Activated naive CD8-positive, alpha-beta T cell treated with anti-CD3 and anti-CD28 coated beads, Interleukin-2, amount 50 U/mL, for 16 hours (primary cell): ENCODE measurements around the gene ARHGDIB.

ENCODE experiments used
- DNase-seq: peaks from one replicate; pipeline ENCODE4 v3.0.0-alpha.2; 2020; ENCODE audit warnings: low read depth, low spot score

Gene ARHGDIB

DNA sequence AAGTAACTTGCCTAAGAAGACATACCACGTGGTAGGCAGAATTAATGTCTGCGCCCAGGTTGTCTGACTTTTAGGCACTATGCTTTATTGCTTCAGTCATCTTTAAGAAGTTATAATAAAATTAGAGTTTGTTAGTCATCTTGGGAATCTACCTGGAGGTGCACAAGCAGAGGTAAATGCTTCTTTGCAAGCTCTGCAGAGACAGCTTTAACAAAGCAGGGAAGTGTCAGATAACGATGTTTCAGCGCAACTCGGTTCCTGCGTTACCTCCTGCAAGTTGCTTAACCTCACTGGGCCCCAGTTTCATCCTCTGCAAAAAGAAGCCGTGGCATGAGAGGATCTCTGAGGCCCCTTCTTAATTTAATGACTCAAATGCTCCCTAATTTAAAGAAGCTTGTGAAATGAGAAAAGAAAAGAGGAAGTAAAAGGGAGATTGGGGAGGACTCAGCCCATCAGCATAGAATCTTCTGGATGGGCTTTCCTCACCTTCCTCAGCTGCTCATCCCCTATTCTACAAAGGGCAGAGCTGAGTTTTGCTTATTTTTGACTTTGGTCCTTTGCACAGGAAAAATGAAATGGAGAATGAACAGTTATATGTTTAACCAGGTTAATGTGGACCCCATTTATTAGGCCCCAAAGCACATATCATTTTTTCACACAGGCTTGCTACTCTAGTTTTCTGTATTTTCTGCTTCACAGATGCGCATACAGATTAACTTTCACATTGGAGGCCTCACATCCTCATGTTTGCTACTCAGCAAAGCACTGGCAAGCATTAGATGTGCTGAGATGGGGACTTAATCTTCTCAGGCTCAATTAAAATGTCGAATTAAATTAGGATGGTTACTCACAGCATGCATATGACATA lies 5.1 kb downstream of the ARHGDIB start:
- DNase-seq, result no peak

DNA sequence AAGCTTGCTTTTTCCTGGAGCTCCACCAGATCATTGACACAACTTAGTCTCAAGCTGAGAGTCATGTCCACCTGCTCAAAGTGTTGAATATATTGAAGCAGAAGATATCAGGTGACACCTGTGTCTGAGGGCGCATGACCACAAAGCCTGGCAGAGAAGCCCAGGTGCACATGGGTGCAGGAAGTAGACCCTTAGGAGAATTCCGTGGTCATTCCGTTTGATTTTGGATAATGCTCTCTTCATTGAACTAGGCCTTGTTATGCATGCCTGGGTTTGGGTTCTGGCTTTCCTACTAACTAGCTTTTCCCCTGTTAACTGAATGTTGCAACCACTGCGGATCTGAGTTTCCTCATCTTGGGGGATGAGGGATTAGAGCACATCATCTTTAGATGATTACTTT lies 7.1 kb downstream of the ARHGDIB start:
- no peak for DNase-seq

DNA sequence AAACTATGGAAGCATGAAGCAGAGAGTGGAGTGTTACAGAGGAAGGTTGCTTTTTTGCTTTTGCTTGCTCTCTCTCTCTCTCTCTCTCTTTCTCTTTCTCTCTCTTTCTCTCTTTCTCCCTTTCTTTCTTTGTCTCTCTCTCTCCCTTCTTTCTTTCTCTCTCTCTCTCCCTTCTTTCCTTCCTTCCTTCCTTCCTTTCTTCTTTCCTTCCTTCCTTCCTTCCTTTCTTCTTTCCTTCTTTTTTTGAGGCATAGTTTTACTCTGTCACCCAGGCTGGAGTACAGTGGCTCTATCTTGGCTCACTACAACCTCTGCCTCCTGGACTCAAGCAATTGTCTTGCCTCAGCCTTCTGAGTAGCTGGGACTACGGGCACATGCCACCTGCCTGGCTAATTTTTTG lies 7.6 kb downstream of the ARHGDIB start:
- no peak for DNase-seq

DNA sequence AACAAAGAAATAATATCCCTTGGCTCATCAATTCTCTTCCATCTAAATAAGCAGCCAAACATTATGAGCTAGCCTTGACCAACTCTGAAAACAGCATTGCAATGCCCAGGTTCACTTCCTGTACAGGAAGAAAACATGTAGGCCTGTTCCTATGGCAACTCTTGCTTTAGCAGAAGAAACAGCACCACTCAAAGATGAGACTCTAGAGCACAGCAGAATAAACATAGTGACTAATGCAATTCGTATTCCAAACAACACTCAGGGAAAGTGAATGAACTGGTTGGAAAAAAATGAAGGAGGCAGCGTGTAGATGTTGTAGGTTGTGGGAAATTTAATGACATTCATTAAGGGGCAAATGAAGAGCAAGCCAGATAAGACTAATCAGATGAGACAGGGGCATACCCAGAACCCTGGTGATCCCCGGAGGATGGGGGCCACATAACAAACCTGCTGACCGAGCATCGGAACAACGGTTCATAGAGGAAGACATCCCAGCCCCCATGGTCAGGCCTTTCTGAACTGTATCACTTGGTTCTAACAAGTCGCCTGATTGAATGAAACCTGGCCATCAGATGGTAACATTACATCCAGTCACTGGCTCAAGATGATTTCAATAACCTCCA lies 9.0 kb downstream of the ARHGDIB start:
- DNase-seq, result no peak

DNA sequence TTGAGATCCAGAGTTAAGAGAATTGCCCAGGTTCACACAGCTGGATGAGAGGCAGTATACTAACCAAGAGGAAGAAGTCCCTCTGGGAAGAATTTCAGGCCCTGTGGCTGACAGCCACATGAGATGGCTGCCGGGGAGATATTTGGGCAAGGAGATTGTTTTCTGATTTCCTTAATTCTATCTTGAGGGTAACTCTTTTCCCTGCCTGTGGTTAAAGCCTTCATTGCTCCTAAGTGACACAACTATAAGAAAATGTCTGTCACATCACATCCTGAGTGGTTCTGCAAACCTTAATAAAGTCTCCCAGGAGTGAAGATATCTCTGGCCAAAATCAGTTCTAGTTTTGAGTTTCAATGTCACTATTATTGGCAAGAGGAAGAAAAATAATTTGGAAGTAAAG lies 9.6 kb downstream of the ARHGDIB start:
- no peak for DNase-seq

DNA sequence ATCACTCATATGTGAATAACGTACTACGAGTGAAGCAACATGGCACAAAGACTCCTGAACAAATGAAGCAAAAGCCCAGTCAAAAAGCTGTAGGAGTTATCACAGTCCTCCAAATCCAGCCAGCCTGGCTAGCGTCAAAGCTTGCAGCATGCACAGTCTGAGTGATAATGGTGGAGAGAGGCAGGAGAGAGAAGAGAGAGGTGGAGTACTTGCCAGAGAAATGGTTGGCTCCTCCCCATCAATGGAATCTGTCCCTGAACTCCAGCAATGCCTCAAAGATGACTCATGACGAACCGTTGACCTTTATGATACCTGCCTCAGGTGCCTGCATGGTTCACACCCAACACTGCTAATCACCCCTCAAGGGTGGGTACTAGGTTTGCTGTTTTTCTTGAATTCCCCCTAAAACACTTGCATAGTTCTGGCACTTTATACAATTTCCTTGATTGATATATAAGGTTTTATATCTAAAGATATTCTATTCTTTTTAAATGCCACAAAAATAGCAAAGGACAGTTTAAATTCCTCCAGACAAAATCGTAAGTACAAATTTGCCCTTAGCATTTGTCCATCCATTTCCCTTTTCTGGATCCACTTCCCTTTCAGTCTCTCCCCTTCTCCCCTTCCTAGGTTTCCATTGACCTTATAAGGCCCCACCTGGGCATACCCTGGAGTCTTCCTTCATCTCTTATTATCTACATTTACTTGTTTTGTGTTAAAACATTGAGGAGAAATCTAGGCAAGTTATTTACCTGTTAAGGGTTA lies 10.2 kb downstream of the ARHGDIB start:
- no peak for DNase-seq

DNA sequence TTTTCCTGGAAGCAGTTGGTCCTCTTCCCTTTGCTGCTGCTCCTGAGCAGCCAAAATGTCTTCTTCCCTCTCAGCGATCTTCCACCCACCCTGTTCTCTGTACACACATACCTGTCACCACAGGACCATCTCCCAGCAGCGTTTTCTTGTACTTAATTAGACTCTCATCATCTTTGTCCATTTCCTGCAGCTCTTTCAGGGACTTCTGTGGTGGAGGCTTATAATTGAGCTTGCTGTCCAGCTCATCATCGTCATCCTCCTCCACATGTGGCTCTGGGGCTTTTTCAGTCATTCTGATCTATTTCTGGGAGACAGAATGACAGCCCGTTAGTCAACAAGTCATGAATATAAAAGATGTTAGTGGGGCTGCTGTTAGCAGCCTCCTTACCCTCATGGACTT lies 11.0 kb downstream of the ARHGDIB start:
- no peak for DNase-seq

DNA sequence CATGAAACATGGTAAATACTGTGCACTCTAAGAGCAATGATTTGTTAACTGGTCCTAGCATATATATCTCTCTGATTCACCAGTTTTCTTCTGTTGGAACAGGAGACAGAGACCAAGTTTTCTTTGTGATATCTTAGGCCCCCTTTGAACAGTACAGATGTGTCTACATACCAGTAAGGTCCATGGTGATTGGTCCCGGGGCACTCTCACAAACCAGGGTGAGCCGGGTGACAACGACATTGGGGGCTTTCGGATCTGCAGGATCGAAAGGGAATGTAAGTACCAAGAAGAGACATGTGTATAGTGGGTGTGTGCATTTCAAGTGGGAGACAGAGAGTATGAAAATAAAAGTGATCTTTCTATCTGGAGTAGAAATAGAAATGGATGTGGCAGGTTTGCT lies 11.8 kb downstream of the ARHGDIB start:
- no peak for DNase-seq

DNA sequence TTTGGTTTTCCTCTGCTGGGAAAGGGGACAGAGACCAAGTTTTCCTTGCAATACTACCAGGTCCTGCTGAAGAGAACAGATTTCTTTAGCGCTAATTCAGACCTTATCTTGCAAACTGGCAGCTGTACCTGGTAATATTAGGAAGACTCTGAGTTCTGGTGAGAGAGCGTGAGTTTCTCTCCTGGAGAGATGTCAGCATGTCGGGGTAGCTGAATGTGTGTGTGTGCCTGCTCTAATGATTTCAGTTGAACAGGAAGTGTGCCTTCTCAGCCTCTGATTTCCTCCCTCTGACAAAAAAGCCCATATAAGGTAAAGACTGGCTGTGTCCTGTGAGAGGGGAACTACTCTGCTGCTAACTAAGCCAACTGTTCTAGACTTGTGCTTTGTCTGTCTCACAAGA lies 12.7 kb downstream of the ARHGDIB start:
- peak; percentile 27 for DNase-seq

DNA sequence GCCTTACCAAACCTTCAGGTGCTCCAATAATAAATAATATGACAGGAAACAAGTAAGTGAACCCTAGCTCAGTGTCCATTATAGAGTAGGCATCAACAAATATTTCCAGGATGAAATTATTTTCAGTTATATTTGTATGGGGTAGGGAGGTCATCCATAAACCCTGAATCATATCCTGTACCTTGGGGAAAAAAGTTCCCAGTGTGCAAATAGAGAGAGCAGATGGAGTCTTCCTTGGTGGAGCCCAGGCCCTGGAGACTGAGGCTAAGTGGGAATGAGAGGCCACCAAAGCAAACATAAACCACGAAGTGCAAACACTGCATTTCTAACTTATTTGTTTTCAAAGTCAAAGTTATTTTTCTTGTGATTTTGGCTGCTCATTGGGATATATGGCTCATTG lies 14.5 kb downstream of the ARHGDIB start:
- DNase-seq, result no peak

DNA sequence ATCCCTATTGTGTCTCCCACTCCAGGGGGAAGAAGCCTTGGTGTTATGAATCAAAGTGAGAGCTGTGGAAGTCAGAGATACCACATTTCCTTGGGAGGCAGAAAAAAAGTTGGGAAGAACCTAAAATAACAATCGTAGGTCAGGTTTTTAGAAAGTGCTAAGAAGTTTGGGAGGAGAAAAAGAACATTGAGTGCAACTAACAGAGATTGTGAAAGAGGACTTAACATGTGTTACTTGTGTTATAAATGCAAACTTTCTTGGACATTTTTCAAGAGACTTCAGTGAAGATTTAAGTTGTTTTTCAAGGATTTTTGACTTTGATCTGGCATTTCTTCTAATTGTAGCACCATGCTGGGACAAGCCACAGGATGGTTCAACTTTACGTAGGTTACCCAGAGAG lies 15.2 kb downstream of the ARHGDIB start:
- no peak for DNase-seq

DNA sequence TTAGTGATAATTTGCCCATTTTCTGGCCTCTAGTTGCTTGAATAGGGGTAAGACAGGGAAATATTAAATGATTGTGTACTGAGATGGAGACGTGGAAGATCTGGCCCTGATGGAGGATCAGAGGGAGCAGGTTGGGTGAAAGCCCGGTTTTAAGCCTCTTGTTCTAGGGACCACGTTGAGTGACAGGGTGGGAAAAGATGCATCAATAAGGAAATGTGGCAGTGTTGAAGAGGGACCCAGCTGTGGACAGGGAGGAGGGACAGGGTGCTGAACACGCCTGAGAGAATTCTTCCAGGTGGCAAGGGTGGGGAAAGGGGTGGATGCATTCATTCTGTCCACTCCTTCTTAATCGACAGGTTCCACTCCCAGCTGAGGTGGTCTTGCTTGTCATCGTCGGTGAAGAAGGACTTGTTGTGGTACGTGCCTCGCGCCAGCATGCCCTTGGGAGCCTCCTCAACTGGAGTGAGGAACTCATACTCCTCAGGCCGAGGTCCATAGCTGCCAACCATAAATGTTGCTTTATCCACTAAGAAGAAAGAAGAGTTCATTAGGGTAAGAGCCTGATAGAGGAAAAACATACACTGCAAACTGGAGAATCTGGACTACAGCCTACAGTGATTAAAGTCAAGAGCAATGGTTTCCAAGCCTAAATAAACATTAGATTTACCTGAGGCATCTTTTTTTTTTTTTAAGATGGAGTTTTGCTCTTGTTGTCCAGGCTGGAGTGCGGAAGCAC lies 19.0 kb downstream of the ARHGDIB start:
- DNase-seq, result no peak

DNA sequence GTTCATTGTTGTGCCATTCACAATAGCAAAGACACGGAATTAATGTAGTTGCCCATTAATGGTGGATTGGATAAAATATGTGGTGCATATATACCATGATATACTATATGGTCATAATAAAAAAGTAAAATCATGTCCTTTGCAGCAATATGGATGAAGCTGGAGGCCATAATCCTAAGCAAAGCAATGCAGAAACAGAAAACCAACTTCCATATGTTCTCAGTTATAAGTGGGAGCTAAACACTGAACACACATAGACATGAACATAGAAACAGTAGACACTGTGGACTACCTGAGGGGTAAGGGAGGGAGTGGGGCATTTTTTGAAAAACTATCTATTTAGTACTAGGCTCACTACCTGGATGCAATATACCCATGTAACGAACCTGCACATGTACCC lies 20.0 kb downstream of the ARHGDIB start:
- no peak for DNase-seq

DNA sequence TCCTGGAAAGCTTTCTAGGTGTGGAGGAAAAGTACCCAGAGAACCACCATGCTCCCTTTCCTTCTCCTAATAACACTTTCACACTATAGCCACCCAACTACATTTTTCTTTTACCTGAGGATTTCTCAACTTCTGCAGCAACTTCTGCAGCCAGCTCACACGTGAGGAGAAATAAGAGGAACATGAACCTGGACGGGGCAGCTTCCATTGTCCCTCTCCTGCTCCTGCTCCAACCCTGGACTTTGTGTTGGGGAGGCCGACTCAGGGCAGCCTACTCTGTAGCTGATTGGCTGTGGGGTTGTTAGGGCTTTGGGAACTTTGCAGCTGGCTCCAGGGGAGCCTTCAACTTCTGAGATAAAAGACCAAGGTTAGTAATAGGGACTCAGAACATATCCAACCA lies 23.1 kb downstream of the ARHGDIB start, which contains the start of gene ERP27:
TSS of gene ERP27 (minus strand) at position 237 of the 400 bp plus-strand sequence. CDS start at position 208, 29 bp downstream.
- DNase-seq, result no peak

DNA sequence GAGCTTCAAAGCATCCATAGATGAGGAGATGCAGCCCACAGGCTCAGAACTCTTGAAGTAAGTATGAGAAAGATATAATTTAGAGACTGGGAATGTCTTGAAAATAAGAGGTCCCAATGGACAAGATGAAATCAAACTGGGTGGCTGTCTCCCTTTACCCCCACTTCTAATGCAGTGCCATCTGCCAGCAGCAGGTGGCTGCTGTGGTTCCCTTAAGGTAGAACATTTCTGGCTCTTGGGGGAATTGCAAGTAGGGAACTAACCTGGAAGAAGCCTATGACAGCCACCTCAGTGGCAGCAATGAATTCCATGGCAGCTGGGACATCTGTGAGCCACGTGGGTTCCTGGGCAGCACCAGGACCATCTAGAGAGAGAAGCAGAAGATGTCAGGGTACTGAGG lies 23.7 kb downstream of the ARHGDIB start:
- no peak for DNase-seq

DNA sequence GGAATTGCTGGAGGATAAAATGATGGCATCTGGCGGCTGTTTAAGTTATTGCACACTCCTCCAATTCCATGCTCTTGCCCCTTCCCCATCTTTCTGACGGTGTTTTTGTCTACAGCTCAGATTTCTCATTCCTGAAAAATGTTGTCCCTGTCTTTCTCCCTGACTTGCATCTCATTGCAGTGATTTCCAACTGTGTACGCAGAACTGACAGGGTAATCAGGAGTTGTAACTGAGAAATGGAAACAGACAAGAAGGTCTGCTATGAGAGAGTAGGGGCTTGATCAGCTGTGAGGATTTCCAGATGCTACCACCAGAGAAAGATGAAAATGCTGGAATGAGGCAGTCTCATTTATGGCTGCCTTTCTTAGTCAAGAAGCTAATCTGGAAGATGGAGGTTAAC lies 24.4 kb downstream of the ARHGDIB start:
- no peak for DNase-seq

DNA sequence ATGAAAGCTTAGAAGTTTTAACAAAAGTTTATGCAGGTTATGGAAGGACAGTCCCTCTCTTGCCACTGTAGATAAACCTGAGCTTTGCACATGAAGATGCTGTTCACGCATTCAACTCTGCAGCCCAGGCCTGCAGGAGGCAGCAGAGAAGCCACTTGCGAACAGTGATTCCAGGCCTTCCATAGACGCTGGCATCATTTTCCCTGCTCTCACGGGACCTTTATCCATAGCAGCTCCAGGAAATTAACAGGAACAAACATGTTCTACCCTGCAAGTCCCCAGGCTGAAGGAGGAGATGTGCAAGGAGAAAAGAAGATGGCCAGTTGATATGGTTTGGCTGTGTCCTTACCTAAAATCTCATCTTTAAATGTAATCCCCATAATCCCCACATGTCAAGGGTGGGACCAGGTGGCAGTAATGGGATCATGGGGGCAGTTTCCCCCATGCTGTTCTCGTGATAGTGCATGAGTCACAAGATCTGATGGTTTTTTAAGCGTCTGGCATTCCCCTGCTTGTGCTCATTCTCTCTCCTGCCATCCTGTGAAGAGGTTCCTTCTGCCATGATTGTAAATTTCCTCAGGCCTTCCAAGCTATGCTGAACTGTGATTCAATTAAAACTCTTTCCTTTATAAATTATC lies 25.1 kb downstream of the ARHGDIB start:
- DNase-seq, result no peak

DNA sequence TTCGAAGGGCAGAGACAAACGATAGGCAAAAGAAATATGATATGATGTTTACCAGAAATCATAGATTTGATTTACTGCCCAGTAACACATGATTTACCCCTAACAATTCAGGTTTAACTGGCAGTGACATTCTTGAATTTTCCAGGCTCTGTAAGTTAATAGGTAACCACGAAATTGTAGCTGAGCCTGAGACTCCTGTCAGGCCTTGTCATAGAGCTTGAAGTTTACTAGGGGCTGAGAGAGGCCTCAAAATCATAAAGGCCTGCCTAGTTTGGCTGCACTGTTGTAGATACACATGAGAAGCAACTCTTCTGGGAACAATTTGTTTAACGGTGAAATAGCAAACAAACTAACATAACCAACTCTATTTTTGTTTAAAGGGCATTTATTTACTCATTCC lies 26.4 kb downstream of the ARHGDIB start:
- no peak for DNase-seq

DNA sequence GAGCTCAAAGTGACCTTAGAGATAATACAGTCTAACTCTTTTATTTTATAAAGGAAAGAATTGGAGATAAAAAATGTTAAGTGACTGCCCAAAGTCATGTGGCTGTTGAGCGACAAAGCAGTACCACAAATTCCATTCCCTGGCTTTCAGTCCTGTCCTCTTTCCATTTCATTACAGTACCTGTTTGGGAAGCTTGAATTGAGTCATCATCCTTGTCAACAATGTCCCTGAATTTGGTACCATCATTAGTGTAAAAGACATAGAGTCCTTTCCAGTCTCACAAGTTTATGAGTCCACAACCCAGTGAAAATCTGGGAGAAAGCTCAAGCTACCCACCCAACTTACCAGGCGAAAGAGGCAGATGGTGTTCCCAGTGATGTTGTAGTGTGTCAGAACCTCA lies 26.9 kb downstream of the ARHGDIB start:
- DNase-seq, result no peak

DNA sequence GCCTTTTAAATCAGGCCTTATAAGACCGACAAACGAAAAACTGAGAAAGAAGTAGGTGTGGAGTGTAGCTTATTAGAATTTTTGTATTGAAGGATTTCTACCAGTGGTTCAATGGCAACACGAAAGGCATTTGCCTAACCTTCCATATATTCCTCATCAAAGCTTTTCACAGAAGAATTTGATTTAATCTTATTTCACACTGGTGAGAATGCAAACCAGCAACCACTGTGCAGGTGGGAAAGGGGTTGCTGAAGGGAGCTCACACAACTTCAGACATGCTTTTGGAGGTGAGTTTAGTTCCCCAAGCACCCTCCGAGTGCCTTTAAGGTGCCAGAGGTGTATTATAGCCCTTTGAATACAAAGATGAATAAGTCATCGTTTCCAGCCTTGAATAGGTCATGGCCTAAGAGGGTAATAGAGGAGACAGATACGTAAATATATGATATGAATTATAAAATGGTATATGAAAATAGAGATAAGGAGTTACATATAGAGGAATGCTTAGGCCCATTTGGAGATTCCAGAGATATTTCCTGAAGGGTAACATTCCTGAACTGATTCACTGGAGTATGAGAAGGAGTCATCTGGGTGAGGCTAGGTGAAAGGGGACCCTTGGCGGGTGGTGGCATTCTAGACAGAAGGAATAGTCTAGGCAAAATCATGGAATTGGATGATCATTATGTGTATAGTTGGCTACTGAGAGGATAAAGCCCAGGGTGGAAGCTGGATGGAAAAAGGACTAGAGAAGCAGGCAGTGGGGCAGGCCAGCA lies 29.4 kb downstream of the ARHGDIB start:
- DNase-seq, result no peak

DNA sequence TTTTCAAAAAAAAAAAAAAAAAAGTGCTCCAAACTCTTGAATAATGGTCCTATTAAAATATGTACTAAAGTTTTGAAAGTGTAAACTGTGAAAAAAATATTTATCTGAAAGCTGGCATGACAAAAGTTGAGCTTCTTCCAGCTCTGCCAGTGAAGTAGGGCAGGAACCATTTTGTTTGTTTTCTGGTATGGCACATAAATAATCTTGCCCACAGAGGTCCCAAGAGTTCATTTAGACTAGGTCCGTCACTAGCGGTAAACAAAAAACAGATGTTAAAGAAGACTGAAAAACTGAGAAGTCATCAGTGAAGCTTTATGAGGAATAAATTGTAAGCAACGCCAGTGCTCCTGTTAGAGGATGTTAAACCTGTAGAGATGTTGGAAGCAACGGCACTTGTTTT lies 30.0 kb downstream of the ARHGDIB start:
- no peak for DNase-seq
